ENCODE measurements around the gene NKIRAS2.

The NKIRAS2 gene

DNA sequence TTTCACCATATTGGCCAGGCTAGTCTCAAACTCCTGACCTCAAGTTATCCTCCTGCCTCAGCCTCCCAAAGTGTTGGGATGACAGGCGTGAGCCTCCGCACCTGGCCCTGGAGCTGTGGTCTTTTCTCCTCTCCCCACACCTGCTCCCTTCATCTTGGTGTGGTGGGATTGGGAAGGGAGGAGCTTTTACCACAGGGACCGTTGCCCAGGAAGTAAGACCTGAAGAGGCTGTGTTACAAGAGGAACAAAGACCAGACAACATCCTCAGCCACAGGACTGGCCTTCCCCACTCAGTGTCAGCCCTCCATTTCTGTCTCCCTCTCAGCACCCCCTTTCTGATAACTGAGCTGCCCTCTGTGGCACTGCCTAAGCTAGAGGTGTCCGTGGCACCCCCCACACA is 39.9 kb downstream of the NKIRAS2 start:
- DNase-seq = no peak

DNA sequence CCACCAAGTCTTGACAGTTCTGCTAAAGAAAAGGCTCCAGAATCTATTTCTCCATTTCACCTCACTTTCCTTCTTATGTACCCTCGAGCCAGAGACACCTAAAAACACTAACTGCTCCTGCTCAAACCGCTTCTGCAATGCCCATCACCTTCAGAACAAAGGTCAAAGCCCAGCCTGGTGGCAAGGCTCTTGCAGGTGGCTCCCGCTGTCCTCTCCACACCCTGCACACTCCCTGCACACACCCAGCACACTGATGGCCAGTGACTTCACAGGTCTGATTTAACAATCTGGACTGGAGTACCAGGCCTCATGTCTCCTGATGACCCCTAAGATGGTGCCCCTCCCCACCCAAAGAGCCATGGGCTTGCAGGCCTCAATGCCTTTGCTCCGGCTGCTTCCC is 40.3 kb downstream of the NKIRAS2 start:
- DNase-seq = no peak

DNA sequence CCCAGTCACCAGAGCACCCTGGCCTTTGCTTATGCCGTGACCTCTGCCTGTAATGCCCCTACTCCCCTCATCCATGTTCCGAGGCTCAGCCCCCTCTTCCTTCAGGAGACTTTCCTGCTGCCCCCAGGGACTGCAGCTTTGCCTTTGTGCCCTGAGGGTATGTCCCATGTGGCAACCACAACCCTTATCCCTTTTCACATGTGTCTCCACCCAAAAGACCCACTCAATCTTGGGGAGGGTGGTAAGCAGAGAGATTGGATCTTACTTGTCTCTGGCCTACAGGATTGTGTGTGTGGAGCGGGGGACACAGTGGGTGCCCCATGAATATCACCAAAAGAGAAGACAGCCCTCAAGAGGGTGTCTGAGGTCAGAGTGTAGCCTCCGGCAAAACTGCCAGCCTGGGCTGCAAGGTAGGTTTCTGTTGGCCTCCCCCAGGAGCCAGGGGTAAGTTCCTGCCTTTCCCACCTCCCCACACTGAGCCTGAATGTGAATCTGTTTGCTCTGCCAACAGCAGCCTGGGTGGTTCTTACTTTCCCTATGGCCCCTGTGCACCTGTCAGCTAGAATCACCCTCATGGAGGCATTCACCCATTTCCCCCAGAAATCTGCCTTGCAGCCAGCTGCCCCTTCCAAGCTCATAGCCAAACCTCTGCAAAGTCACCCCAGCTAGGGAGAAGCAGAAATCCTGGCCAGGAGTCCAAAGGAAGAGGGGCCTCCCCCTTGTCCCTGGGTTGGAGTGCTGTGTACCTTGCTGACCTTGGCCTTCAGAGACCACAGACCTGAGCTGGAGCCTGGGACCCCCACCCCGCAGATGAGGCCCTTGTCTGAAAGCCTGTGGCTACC is 42.0 kb downstream of the NKIRAS2 start:
- no peak for DNase-seq

DNA sequence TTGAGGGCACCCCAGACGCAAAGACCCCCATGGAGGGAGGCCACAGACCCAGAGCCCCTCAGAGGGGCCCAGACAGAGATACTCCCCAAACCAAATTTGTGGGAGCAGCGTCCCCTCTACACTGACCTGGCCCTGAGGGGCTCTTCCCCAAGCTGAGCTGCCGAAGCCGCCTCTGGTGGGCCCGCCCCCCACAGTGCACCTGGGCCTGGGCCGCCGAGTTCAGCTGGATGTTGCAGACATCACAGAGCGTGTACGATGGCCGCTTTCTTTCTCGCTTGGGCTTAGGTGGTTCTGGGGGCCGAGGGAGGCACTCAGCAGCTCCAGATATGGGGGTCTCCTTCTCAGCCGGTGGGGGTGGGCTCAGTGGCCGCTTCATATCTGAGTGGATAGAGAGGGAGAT is 42.8 kb downstream of the NKIRAS2 start:
- no peak for DNase-seq

DNA sequence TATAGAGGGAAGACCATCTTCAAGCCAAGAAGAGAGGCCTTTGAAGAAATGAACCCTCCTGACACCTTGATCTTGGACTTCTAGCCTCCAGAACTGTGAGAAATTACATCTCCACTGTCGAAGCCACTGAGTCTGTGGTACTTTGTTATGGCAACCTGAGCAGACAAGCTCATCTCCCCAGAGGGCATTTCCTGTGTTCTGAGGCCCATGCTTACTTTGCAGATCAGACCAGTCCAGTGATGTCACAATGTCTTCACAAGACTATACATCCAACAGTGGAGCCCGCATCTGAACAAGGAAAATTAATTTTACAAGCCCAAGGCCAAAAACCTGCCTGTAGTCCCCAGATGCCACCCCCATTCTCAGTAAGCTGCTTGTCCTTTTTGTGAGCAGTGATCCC is 45.3 kb downstream of the NKIRAS2 start:
- DNase-seq = no peak

DNA sequence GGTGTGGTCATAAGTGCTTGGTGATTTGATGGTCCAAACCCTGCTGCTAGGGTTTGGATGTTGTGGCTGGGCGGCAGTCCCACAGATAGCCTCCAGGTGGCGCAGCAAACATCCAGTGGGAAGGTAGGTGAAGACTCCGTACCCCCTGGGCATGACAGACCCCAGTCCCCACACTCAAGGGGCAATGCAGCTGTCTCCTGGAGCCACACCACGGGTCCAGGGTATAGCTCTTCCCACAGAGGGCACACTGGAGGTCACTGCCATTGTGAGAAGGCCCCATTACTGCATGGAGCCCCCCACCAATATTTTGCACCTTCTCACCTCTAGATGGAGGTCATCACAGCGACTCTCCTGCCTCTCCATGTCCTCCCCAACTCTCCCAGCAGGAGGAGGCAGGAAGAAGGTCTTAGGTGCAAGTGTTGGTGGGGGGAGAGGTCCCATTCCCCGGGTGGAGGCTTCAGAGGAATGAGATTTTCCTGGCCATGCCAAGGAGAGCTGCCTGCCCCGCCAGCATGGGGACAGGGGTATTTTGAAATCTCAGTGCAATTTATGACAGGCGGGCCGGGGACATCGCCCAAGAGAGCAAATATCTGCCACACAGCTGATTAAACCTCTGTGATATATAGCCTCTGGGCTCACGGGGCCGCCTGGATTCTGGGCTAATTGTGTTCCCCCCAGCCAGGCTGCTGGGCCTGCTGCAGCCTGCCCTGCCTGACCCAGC is 47.6 kb downstream of the NKIRAS2 start:
- peak; percentile 21 to 48 for DNase-seq

DNA sequence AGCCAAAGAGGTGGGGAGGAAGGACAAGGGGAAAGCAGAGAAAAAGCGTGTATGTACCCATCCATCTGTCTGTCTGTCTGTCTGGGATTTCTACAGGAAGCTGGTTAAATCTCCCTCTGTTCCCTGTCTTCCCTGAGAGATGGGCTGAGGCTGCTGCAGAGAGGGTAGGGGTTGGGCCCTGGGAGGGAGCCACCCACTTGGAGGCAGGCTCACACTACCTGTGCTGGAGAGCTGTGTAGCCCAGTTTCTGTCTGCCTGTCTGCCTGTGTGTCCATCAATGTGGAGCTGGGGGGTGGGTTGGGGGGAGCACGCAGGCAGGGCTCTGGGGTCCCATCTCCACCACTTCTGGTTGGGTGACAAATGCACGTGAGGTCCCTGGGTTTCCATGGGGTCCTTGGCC is 49.1 kb downstream of the NKIRAS2 start:
- DNase-seq = no peak

DNA sequence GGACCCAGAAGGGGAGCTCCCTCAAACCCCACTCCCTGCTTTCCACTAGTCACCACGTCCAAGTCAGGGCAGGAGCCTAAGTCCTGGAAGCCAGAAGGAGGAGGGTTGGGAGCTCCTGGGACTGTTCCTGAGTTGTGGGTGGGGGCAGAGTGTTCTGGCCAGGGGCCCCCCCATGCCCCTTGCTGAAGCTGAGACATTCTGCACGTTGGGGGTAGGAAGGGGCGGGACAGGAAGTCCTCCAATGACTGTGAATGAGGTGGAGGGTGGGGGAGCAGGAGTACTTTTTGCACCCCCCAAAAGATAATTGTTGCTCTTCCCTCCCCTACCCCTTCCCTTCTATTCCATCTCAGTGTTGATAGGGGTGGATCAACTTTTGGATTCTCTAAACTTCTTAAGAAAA is 51.9 kb downstream of the NKIRAS2 start:
- DNase-seq = no peak

DNA sequence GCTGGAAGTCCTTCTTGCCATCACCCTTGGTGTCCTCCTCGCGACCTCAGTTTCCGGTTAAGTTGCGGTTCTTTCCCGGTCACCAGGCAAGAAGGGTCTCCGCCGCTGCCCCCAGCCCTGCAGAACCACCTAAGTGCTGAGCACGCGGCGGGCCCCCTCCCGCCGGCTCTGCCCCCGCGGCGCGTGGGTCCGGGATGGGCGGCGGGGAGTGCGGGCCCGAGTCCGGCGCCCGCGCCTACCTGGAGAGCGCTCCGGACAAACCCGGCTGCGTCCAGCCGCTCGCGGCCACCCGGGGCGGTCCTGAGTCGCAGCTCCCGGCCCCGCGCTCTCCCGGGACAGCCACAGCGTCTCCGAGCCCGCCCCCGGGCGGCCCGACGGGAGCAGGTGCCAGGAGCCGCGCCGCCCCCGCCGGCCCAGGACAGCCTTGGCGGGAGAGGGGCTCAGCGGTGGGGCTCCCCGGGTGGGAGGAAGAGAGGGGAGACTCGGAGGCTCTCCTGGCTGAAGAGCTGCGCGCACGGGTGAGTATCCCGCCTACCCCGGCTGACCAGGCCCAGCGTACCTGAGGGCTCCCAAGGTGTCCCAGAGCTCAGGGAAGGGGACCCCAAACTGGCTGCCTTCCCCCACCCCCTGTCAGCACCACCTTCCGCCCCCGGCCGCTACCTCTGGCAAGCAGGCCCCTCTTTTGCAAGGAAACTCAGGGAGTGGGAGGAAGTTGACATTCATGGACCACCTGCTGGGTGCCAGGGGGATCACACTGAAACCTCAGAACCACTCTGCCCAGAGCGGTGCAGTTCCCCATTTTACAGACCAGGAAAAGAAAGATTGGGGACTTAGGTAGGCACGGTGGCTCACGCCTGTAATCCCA is 52.7 kb downstream of the NKIRAS2 start:
- no peak for DNase-seq
